ENCODE data around the gene PRKCE. TPM values are rescaled to one million over a fixed set of nuclear protein-coding genes. Genes with fewer than 3 reads are reported as not detected.

PRKCE gene
- total and polyA plus RNA-seq, 2 experiments from 2014 or later = 0.94 to 1.2 TPM

GRCh38 chr2:45905632-45905958, 254.1 kb downstream of the PRKCE start (continued):
- TF ChIP-seq, protein P1, sequence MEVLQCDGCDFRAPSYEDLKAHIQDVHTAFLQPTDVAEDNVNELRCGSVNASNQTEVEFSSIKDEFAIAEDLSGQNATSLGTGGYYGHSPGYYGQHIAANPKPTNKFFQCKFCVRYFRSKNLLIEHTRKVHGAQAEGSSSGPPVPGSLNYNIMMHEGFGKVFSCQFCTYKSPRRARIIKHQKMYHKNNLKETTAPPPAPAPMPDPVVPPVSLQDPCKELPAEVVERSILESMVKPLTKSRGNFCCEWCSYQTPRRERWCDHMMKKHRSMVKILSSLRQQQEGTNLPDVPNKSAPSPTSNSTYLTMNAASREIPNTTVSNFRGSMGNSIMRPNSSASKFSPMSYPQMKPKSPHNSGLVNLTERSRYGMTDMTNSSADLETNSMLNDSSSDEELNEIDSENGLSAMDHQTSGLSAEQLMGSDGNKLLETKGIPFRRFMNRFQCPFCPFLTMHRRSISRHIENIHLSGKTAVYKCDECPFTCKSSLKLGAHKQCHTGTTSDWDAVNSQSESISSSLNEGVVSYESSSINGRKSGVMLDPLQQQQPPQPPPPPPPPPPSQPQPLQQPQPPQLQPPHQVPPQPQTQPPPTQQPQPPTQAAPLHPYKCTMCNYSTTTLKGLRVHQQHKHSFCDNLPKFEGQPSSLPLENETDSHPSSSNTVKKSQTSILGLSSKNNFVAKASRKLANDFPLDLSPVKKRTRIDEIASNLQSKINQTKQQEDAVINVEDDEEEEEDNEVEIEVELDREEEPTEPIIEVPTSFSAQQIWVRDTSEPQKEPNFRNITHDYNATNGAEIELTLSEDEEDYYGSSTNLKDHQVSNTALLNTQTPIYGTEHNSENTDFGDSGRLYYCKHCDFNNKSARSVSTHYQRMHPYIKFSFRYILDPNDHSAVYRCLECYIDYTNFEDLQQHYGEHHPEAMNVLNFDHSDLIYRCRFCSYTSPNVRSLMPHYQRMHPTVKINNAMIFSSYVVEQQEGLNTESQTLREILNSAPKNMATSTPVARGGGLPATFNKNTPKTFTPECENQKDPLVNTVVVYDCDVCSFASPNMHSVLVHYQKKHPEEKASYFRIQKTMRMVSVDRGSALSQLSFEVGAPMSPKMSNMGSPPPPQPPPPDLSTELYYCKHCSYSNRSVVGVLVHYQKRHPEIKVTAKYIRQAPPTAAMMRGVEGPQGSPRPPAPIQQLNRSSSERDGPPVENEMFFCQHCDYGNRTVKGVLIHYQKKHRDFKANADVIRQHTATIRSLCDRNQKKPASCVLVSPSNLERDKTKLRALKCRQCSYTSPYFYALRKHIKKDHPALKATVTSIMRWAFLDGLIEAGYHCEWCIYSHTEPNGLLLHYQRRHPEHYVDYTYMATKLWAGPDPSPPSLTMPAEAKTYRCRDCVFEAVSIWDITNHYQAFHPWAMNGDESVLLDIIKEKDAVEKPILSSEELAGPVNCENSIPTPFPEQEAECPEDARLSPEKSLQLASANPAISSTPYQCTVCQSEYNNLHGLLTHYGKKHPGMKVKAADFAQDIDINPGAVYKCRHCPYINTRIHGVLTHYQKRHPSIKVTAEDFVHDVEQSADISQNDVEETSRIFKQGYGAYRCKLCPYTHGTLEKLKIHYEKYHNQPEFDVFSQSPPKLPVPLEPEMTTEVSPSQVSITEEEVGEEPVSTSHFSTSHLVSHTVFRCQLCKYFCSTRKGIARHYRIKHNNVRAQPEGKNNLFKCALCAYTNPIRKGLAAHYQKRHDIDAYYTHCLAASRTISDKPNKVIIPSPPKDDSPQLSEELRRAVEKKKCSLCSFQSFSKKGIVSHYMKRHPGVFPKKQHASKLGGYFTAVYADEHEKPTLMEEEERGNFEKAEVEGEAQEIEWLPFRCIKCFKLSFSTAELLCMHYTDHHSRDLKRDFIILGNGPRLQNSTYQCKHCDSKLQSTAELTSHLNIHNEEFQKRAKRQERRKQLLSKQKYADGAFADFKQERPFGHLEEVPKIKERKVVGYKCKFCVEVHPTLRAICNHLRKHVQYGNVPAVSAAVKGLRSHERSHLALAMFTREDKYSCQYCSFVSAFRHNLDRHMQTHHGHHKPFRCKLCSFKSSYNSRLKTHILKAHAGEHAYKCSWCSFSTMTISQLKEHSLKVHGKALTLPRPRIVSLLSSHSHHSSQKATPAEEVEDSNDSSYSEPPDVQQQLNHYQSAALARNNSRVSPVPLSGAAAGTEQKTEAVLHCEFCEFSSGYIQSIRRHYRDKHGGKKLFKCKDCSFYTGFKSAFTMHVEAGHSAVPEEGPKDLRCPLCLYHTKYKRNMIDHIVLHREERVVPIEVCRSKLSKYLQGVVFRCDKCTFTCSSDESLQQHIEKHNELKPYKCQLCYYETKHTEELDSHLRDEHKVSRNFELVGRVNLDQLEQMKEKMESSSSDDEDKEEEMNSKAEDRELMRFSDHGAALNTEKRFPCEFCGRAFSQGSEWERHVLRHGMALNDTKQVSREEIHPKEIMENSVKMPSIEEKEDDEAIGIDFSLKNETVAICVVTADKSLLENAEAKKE (CRISPR knock-in tag; IDR thresholded peaks at IDR 0.05) = no peak
- TF ChIP-seq CREB1 (CRISPR knock-in tag; IDR thresholded peaks at IDR 0.05; ENCODE audit: low read depth) = no peak
- no peak for TF ChIP-seq ZNF114 (CRISPR knock-in tag; IDR thresholded peaks at IDR 0.05)
- no peak for TF ChIP-seq ZNF331 (CRISPR knock-in tag; IDR thresholded peaks at IDR 0.05; ENCODE audit: low read depth)

GRCh38 chr2:45907592-45907991, 256.1 kb downstream of the PRKCE start:
- Histone ChIP-seq H3K36me3 (ENCODE audit: insufficient read depth) (no peaks in the 10 kb centered on the region), H3K4me2 (no peak overlapping the region), H2AFZ (no peak overlapping the region), H4K20me1 (replicated peaks; ENCODE audit: insufficient read depth) (no peaks in the 10 kb centered on the region), H3K9me2 (ENCODE audit: insufficient read depth) (no peaks in the 10 kb centered on the region; the same call in 1 of the 2 replicates), H3K4me1 (ENCODE audit: insufficient read depth) (no peaks in the 10 kb centered on the region), H3K4me3 (no peak overlapping the region), H3K27ac (ENCODE audit: low read depth) (no peak overlapping the region), H3F3A (replicated peaks; ENCODE audit: low read depth) (no peaks in the 10 kb centered on the region), H3K79me2 (replicated peaks; ENCODE audit: insufficient read depth) (no peaks in the 10 kb centered on the region), H3K27me3 (ENCODE audit: insufficient read depth) (no peaks in the 10 kb centered on the region)
- Mint-ChIP-seq H3K9me3 (no peaks in the 10 kb centered on the region), H3K27me3 (ENCODE audit: insufficient read depth, low read depth, poor library complexity) (peaks cover 7% of the 10 kb centered on the region), H3K36me3 (ENCODE audit: low read depth) (no peaks in the 10 kb centered on the region), H3K4me1 (peaks cover 9% of the 10 kb centered on the region; the same call in 1 of the 3 replicates), H3K27ac (no peak overlapping the region), H3K4me3 (no peak overlapping the region)
- peak; percentile 53; the same call in 1 of the 3 replicates for ATAC-seq
- DNase-seq (ENCODE audit: low spot score) = no peak
- TF ChIP-seq STAT1 (IDR thresholded peaks at IDR 0.05; ENCODE audit: unreplicated experiment) = no peak
- no peak for TF ChIP-seq NANOG (IDR thresholded peaks at IDR 0.05; ENCODE audit: borderline replicate concordance)
- TF ChIP-seq, protein P1 (CRISPR knock-in tag; IDR thresholded peaks at IDR 0.05) = no peak
- TF ChIP-seq ZNF331 (CRISPR knock-in tag; IDR thresholded peaks at IDR 0.05; ENCODE audit: low read depth) = no peak
- no peak for TF ChIP-seq EZH2 (IDR thresholded peaks at IDR 0.05; ENCODE audit: low read depth, unreplicated experiment)
- TF ChIP-seq CTCF (conservative IDR thresholded peaks at IDR 0.05; ENCODE audit: low read depth in 2 of 2) = no peak
